Skeletal muscle satellite cell (primary cell): ENCODE data around the gene AGXT2.

Source experiments
- H3K27me3 ChIP-seq: 2 replicates; pipeline ENCODE4 v1.7.0; 2013; ENCODE audit warnings: low read length; ENCODE audit not compliant: control insufficient read depth, insufficient read depth
- H3K36me3 ChIP-seq: 2 replicates; pipeline ENCODE4 v1.7.0; 2013; ENCODE audit warnings: mild to moderate bottlenecking, control low read depth, low read length; ENCODE audit not compliant: insufficient read depth
- H3K4me1 ChIP-seq: 2 replicates; pipeline ENCODE4 v1.7.0; 2013; ENCODE audit warnings: low read length; ENCODE audit not compliant: control insufficient read depth, insufficient read depth
- H3K4me2 ChIP-seq: 2 replicates; pipeline ENCODE4 v1.7.0; 2013; ENCODE audit warnings: mild to moderate bottlenecking, low read length
- H3K4me3 ChIP-seq: 2 replicates; pipeline ENCODE4 v1.7.0; 2013; ENCODE audit warnings: low read length
- H3K9ac ChIP-seq: 2 replicates; pipeline ENCODE4 v1.7.0; 2013; ENCODE audit warnings: mild to moderate bottlenecking, low read depth, low read length, moderate library complexity
- H3K9me3 ChIP-seq: replicated peaks from 2 replicates; pipeline ENCODE4 v1.7.0; 2013; ENCODE audit warnings: mild to moderate bottlenecking, control low read depth, low read length

AGXT2 gene

DNA sequence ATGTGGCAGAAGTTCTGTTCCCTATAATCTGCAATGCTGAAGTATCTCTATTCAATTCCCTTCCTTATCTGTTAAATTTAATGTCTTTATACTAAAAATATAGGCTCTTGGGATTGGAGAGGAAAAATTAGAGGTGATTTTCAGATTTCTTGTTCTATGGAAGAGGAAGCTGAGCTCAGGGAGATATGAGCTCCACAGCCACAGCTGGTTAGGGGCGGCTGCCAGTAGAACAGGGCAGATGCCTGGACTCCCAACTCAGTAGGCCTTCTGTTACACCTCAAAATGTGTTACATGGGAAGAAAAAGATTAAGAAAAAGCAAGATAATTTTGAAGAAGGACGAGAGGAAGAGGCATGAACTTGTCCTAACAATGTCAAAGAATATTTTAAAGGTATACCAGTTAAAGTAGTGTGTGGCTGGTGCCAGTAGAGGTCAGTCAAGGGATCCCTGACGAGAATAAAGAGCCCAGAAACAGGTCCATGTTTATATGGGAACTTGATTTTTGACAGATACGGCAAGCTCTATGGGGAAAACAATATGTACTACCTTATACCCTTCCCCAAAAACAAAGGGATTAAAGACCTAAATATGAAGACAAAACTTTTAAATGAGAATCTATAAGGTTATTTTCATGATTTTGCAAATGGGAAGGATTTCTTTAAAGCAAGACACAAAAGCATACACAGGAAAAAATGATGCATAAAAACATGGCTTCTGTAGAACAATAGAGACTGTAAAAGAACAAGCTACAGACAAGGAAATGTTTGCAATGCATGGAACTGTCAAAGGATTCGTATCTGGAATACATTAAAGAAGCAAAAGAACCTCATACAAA is 89.7 kb downstream of the AGXT2 start:
- no peak overlapping the region for H3K9ac ChIP-seq
- no peak overlapping the region for H3K4me2 ChIP-seq
- no peak overlapping the region for H3K4me3 ChIP-seq
- H3K27me3 ChIP-seq = no peaks in the 10 kb centered on the region
- peaks cover 2% of the 10 kb centered on the region for H3K4me1 ChIP-seq
- peaks cover 21% of the 10 kb centered on the region for H3K36me3 ChIP-seq
- no peaks in the 10 kb centered on the region for H3K9me3 ChIP-seq

DNA sequence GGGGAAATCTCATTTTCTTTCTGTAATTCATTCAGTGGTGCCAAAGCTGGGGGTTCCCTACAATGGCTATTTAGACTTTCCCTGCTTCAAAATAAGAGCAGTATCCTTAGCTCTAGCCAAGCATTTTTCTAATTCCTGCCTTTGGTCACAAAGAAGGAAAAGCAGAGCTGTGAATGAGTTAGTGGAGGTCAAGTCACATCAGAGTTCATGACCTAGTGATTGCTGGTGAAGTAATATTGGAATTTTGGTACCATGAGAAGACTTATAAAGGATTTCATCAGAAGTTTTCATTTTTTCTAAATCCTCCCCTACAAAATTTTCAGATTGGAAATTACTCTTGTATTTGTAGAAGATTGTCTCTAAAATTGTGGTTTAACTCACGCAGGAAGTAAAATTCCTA is 90.4 kb downstream of the AGXT2 start:
- H3K4me3 ChIP-seq = no peak overlapping the region
- peaks cover 2% of the 10 kb centered on the region for H3K4me1 ChIP-seq
- H3K27me3 ChIP-seq = no peaks in the 10 kb centered on the region
- no peak overlapping the region for H3K4me2 ChIP-seq
- H3K9ac ChIP-seq = no peak overlapping the region
- no peaks in the 10 kb centered on the region for H3K9me3 ChIP-seq
- peaks cover 23% of the 10 kb centered on the region for H3K36me3 ChIP-seq
